Measurements from ENCODE around the gene FAM53B. TPM values are rescaled to one million over a fixed set of nuclear protein-coding genes. Genes with fewer than 3 reads are reported as not detected.

The FAM53B gene
- total RNA-seq, 3 donors from 2014 or later, result 17.0 to 39.7 (median 22.8) TPM

- Histone ChIP-seq H3K4me3 (no peak overlapping the region), H3K4me1 (peaks cover 0 to 5% of the 10 kb centered on the region in 2 donors), H3K27ac (no peak overlapping the region), H3K36me3 (no peaks in the 10 kb centered on the region), H3K27me3 (no peaks in the 10 kb centered on the region), H3K9me3 (no peaks in the 10 kb centered on the region)
- TF ChIP-seq CTCF (IDR thresholded peaks at IDR 0.05) (no peak), POLR2AphosphoS5 (IDR thresholded peaks at IDR 0.05) (no peak), POLR2A (IDR thresholded peaks at IDR 0.05) (no peak)
- DNase-seq (ENCODE audit: low spot score in 2 of 2), result no peak
- intact Hi-C loops (cut with DNase I; ENCODE audit: low total_unique reads), result no loop called here
Observed at GRCh38 chr10:124586142-124586541, 158.0 kb downstream of the FAM53B start.

GRCh38 chr10:124579011-124579399 is 165.2 kb downstream of the FAM53B start:
- intact Hi-C loops (cut with DNase I; ENCODE audit: low total_unique reads), result no loop called here
- Histone ChIP-seq H3K27ac (no peak overlapping the region), H3K4me1 (no peaks in the 10 kb centered on the region), H3K9me3 (no peaks in the 10 kb centered on the region), H3K36me3 (no peaks in the 10 kb centered on the region), H3K4me3 (no peak overlapping the region), H3K27me3 (no peaks in the 10 kb centered on the region)
- TF ChIP-seq POLR2A (IDR thresholded peaks at IDR 0.05), result no peak
- TF ChIP-seq POLR2AphosphoS5 (IDR thresholded peaks at IDR 0.05), result no peak
- no peak for TF ChIP-seq CTCF (IDR thresholded peaks at IDR 0.05)
- no peak for DNase-seq (ENCODE audit: low spot score in 2 of 2)

GRCh38 chr10:124578231-124579010 is 165.8 kb downstream of the FAM53B start:
- TF ChIP-seq POLR2AphosphoS5 (IDR thresholded peaks at IDR 0.05) (no peak), POLR2A (IDR thresholded peaks at IDR 0.05) (no peak), CTCF (IDR thresholded peaks at IDR 0.05) (no peak)
- H3K4me1 ChIP-seq, result no peaks in the 10 kb centered on the region
- no peaks in the 10 kb centered on the region for H3K36me3 ChIP-seq
- H3K27me3 ChIP-seq, result no peaks in the 10 kb centered on the region
- no peak overlapping the region for H3K27ac ChIP-seq
- intact Hi-C loops (cut with DNase I; ENCODE audit: low total_unique reads), result no loop called here
- no peak overlapping the region for H3K4me3 ChIP-seq
- no peaks in the 10 kb centered on the region for H3K9me3 ChIP-seq
- DNase-seq (ENCODE audit: low spot score in 2 of 2), result no peak

GRCh38 chr10:124577651-124578050 is 166.5 kb downstream of the FAM53B start:
- DNase-seq (ENCODE audit: low spot score in 2 of 2), result no peak
- TF ChIP-seq POLR2A (IDR thresholded peaks at IDR 0.05), result no peak
- Histone ChIP-seq H3K4me3 (no peak overlapping the region), H3K9me3 (no peaks in the 10 kb centered on the region), H3K27me3 (no peaks in the 10 kb centered on the region), H3K27ac (no peak overlapping the region), H3K4me1 (no peaks in the 10 kb centered on the region), H3K36me3 (no peaks in the 10 kb centered on the region)
- intact Hi-C loops (cut with DNase I; ENCODE audit: low total_unique reads), result no loop called here

- H3K36me3 ChIP-seq, result no peaks in the 10 kb centered on the region
- TF ChIP-seq POLR2AphosphoS5 (IDR thresholded peaks at IDR 0.05) (no peak), POLR2A (IDR thresholded peaks at IDR 0.05) (no peak), CTCF (IDR thresholded peaks at IDR 0.05) (no peak)
- H3K27ac ChIP-seq, result no peak overlapping the region
- no peak overlapping the region for H3K4me3 ChIP-seq
- H3K27me3 ChIP-seq, result no peaks in the 10 kb centered on the region
- intact Hi-C loops (cut with DNase I; ENCODE audit: low total_unique reads), result no loop called here
- no peak for DNase-seq (ENCODE audit: low spot score in 2 of 2)
- no peaks in the 10 kb centered on the region for H3K9me3 ChIP-seq
- H3K4me1 ChIP-seq, result no peaks in the 10 kb centered on the region
Observed at GRCh38 chr10:124576526-124577420, 167.4 kb downstream of the FAM53B start.

All from breast epithelium (tissue), 4 donors.